Right cardiac atrium (tissue), 5 donors: Measurements from ENCODE around the gene GALNTL6. TPM values are rescaled to one million over a fixed set of nuclear protein-coding genes. Genes with fewer than 3 reads are reported as not detected.

ENCODE experiments used
- ATAC-seq, 2 donors: fragments of 200-7000 bp; cut with Tn5 transposase; one replicate each; pipeline versions ENCODE4 v1.8.0 to v1.9.1; 2020; ENCODE audit warnings: moderate library complexity in 2 of 2, mild to moderate bottlenecking in 1 of 2
- DNase-seq, 3 donors: peaks; one replicate each; pipeline ENCODE4 v3.0.0-alpha.2; 2020
- H3K27ac ChIP-seq: one replicate; pipeline ENCODE4 v1.5.1; 2013; ENCODE audit warnings: mild to moderate bottlenecking, low read length, control low read depth, moderate library complexity
- H3K27me3 ChIP-seq: one replicate; pipeline ENCODE4 v1.6.1; 2013; ENCODE audit not compliant: control insufficient read depth, insufficient read depth
- H3K4me1 ChIP-seq: one replicate; pipeline ENCODE4 v1.6.1; 2013; ENCODE audit warnings: low read length; ENCODE audit not compliant: control insufficient read depth, insufficient read depth
- H3K4me3 ChIP-seq: one replicate; pipeline ENCODE4 v1.5.1; 2013; ENCODE audit warnings: low read length, control low read depth
- H3K9me3 ChIP-seq: one replicate; pipeline ENCODE4 v1.6.1; 2013; ENCODE audit warnings: low read length; ENCODE audit not compliant: control insufficient read depth
- WGBS: extraction: QIAGEN DNeasy Blood & Tissue Kit; methylation state at CpG from one replicate; pipeline ENCODE4 v1.1.7; 2013; 5-methylcytosine and 5-hydroxymethylcytosine counted together
- intact Hi-C, 4 donors: fragments of 100-400 bp; cut with DNase I; formaldehyde crosslinking; loops; one replicate each; pipeline versions ENCODE4 v1.11.0 to v1.14.0; 2022 to 2023
- polyA plus RNA-seq: library from polyadenylated mRNA; stranded (reverse); fragments of 200-250 nt; gene quantifications from one replicate; pipeline ENCODE4 v1.2.3, GENCODE V29; 2013
- total RNA-seq, 4 donors: library from RNA; stranded (reverse); fragmentation: NEBNext Ultra II Directional; extraction: Animal tissue kit (Norgen Biotek cat#: 25700); gene quantifications; one replicate each; pipeline ENCODE4 v1.2.1, GENCODE V29; 2021
- donor health status: healthy with polysubstance abuse.
- donor health status: DM: no; HTN: yes; CAD: no.
- donor health status: DM: no; HTN: no; CAD: no.
- donor health status: DM: no; HTN: yes; CAD: no; lungs with severe emphysema.
- donor health status: DM: yes; HTN: yes; CAD: no.

The GALNTL6 gene
- total and polyA plus RNA-seq, 5 donors = not detected

GRCh38 chr4:172662113-172662512 is 848.9 kb downstream of the GALNTL6 start:
- Histone ChIP-seq H3K9me3 (no peaks in the 10 kb centered on the region), H3K27ac (no peak overlapping the region), H3K4me1 (no peaks in the 10 kb centered on the region), H3K4me3 (no peak overlapping the region), H3K27me3 (no peaks in the 10 kb centered on the region)
- DNase-seq (no peak), ATAC-seq (no peak)
- intact Hi-C loops = no loop called here
- 96% methylated on average over 3 of the region's 3 CpGs for WGBS

DNA sequence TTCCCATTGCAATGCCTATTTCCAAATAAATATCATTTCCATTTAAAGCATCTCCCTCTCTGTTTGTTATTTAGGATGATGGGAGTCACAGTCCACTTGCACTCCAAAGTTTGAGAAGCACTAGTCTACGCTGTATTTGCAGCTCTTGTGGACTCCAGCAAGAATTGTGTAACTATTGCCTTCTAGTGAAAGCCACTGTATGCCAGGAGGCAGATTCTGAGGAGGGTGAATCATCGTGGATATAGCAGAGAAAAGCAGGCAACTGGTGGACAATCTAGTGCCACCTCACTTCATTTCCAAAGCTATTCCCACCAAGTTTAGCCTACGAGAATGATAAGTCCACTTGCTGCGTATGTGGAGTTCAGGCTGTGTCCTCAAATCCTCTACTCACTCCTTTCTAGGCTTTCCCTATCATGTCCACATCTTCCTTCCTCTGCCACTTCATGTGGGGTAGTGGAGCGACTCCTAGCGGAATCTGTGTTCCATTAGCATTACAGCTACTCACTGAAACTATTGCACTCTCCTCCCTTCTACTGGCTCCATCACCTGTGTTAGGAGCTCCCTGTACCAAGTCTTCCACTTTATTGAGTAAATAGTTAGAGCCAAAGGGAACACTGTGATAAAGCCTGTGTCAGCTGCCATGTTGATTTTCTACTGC is 853.6 kb downstream of the GALNTL6 start:
- no peaks in the 10 kb centered on the region for H3K27me3 ChIP-seq
- no peak overlapping the region for H3K27ac ChIP-seq
- H3K4me1 ChIP-seq = no peaks in the 10 kb centered on the region
- intact Hi-C loops = no loop called here
- no peak for ATAC-seq
- no peak for DNase-seq
- H3K4me3 ChIP-seq = no peak overlapping the region
- no peaks in the 10 kb centered on the region for H3K9me3 ChIP-seq
- WGBS = 79% methylated on average over 6 of the region's 6 CpGs

DNA sequence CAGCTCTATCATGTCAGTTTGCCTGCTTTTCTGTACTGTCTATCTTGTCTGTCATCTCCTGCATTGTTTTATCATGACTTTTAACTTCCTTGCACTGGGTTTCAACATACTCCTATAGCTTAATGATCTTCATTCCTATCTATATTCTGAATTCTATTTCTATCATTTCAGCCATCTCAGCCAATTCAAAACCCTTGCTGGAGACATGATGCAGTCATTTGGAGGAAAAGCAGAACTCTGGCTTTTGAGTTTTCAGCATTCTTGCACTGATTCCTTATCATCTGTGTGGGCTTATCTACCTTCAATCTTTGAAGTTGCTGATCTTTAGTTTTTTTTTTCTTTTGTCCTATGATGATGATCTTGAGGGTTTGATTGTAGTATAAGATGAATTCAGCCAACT is 861.6 kb downstream of the GALNTL6 start:
- H3K4me1 ChIP-seq = no peaks in the 10 kb centered on the region
- DNase-seq = no peak
- no peak overlapping the region for H3K27ac ChIP-seq
- H3K4me3 ChIP-seq = no peak overlapping the region
- no peak for ATAC-seq
- no peaks in the 10 kb centered on the region for H3K27me3 ChIP-seq
- H3K9me3 ChIP-seq = no peaks in the 10 kb centered on the region
- intact Hi-C loops = no loop called here

DNA sequence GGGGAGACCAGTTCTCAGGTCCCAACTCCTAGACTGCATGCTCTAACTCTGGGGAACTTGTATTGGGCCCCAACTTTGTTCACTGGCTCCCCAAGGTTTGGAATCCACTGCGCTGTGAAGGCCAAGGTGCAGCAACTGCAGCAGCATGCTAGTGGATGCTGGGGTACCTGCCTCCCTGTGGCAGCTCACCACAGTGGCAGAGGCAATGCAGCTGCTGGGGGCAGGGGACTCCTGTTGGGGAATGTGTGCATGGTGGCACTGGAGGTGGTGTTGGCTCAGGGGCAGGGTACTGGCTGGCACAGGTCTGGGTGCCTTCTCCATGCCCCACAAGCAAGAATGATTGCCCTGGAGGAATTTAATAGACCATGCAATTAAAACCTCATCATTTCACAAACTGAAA is 862.0 kb downstream of the GALNTL6 start:
- intact Hi-C loops = no loop called here
- no peak overlapping the region for H3K4me3 ChIP-seq
- H3K27me3 ChIP-seq = no peaks in the 10 kb centered on the region

GRCh38 chr4:172680691-172681090 is 867.5 kb downstream of the GALNTL6 start:
- Histone ChIP-seq H3K4me3 (no peak overlapping the region), H3K4me1 (no peaks in the 10 kb centered on the region), H3K27ac (no peak overlapping the region), H3K27me3 (no peaks in the 10 kb centered on the region), H3K9me3 (no peaks in the 10 kb centered on the region)
- intact Hi-C loops = no loop called here
- no peak for DNase-seq
- ATAC-seq = no peak

More for the DNA sequence above, 862.0 kb downstream of the GALNTL6 start:
- DNase-seq (peak in 1 of 3 donors; percentile 5), ATAC-seq (no peak)
- no peaks in the 10 kb centered on the region for H3K4me1 ChIP-seq
- no peak overlapping the region for H3K27ac ChIP-seq
- 100% methylated on average over 1 of the region's 1 CpG for WGBS
- no peaks in the 10 kb centered on the region for H3K9me3 ChIP-seq

DNA sequence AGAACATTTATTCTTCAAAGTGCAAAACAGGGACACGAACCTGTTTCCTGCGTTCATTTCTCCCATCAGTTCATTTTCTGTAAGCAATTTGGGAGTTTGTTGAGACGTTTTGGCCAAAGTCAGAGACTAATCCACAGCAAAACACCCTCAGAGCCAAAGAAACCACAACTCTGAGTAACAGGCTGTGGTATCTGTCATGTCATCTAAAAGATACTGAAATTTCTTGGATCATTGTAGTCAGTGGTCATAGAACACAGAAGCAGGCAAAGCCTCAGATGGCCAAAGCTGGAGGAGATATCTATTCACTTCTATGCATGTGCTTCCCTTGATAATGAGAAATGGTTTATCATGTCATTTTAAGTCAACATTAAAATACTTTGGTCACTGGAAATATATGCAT is 869.8 kb downstream of the GALNTL6 start:
- Histone ChIP-seq H3K27ac (no peak overlapping the region), H3K4me1 (no peaks in the 10 kb centered on the region), H3K4me3 (no peak overlapping the region), H3K9me3 (no peaks in the 10 kb centered on the region), H3K27me3 (no peaks in the 10 kb centered on the region)
- intact Hi-C loops = no loop called here
- 68% methylated on average over 3 of the region's 3 CpGs for WGBS
- DNase-seq (no peak), ATAC-seq (no peak)

- WGBS = 90% methylated on average over 2 of the region's 2 CpGs
- no peaks in the 10 kb centered on the region for H3K9me3 ChIP-seq
- intact Hi-C loops = no loop called here
- no peaks in the 10 kb centered on the region for H3K27me3 ChIP-seq
- no peak for ATAC-seq
- no peak for DNase-seq
- H3K27ac ChIP-seq = no peak overlapping the region
- H3K4me1 ChIP-seq = no peaks in the 10 kb centered on the region
- no peak overlapping the region for H3K4me3 ChIP-seq
Observed at GRCh38 chr4:172686021-172686420, 872.8 kb downstream of the GALNTL6 start.

GRCh38 chr4:172688534-172688933 is 875.3 kb downstream of the GALNTL6 start:
- ATAC-seq = no peak
- WGBS = 95% methylated on average over 1 of the region's 1 CpG

DNA sequence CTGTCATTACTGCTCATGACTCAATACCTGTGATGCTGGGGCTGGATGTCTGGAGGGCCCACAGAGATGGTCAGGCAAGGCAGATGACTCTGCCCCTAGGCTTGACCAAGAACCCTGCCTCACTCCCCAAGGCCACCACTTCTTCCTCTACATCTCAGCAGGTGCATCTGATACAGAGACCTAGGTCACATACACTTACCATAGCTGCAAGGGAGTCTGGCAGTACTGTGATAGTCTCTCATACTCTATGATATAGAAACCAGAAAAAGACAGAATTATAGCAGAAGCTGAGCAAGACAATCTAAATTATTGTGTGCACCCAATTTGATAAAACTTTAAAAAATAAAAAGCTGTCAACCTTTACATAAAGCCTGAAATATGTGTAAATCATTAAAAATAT is 878.3 kb downstream of the GALNTL6 start:
- DNase-seq (no peak), ATAC-seq (no peak)
- H3K9me3 ChIP-seq = no peaks in the 10 kb centered on the region
- H3K27me3 ChIP-seq = no peaks in the 10 kb centered on the region
- H3K4me1 ChIP-seq = no peaks in the 10 kb centered on the region
- H3K4me3 ChIP-seq = no peak overlapping the region
- H3K27ac ChIP-seq = no peak overlapping the region
- intact Hi-C loops = no loop called here

More at GRCh38 chr4:172688534-172688933, 875.3 kb downstream of the GALNTL6 start:
- DNase-seq = no peak
- intact Hi-C loops = no loop called here
- Histone ChIP-seq H3K9me3 (no peaks in the 10 kb centered on the region), H3K4me1 (no peaks in the 10 kb centered on the region), H3K27ac (no peak overlapping the region), H3K4me3 (no peak overlapping the region), H3K27me3 (no peaks in the 10 kb centered on the region)

- Histone ChIP-seq H3K4me1 (no peaks in the 10 kb centered on the region), H3K27ac (no peak overlapping the region), H3K27me3 (no peaks in the 10 kb centered on the region), H3K4me3 (no peak overlapping the region), H3K9me3 (no peaks in the 10 kb centered on the region)
- no peak for DNase-seq
- intact Hi-C loops = no loop called here
- WGBS = 75% methylated on average over 2 of the region's 2 CpGs
- no peak for ATAC-seq
Observed at GRCh38 chr4:172692701-172693100, 879.5 kb downstream of the GALNTL6 start.

DNA sequence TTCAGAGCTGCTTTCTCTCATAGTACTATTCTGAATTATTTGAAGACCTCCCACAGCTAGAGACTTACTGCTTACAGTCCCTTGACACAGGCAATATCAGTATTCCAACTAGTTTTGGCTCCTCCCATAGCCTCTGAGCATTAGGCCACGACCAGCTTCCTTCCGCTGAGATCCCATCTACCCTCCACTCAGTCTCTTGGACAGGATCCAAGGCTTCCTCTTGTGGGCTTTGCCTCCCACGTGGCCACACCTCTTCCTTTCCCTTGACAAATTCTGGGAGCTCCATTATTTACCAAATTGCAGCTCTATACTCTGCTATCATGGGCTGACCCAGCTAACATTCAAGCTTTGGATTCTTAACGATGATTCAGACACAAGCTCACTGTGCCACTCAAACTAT is 885.1 kb downstream of the GALNTL6 start:
- H3K27ac ChIP-seq = no peak overlapping the region
- DNase-seq (no peak), ATAC-seq (no peak)
- no peaks in the 10 kb centered on the region for H3K9me3 ChIP-seq
- no peaks in the 10 kb centered on the region for H3K4me1 ChIP-seq
- 30% methylated on average over 4 of the region's 4 CpGs for WGBS
- intact Hi-C loops = no loop called here
- H3K4me3 ChIP-seq = no peak overlapping the region
- H3K27me3 ChIP-seq = no peaks in the 10 kb centered on the region

DNA sequence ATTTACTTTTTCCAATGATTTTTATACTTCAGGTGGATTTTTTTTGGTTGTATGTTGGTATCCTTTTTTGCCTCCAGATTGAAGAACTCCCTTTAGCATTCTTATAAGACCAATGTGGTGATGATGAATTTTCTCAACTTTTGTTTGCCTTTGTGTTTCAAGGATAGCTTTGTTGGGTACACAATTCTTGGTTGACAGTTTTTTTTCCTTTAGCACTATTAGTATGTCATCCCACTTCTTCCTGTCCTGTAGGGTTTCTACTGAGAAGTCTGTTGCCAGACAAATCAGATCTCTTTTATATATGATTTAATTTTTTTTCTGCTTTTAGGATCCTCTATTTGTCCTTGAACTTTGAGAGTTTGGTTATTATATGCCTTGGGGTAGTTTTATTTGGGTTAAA is 892.4 kb downstream of the GALNTL6 start:
- H3K27me3 ChIP-seq = no peaks in the 10 kb centered on the region
- ATAC-seq = no peak

More for the DNA sequence above, 892.4 kb downstream of the GALNTL6 start:
- no peak overlapping the region for H3K27ac ChIP-seq
- intact Hi-C loops = no loop called here
- no peaks in the 10 kb centered on the region for H3K4me1 ChIP-seq
- no peak overlapping the region for H3K4me3 ChIP-seq
- DNase-seq = no peak
- no peaks in the 10 kb centered on the region for H3K9me3 ChIP-seq
